AG09309 (cell line): ENCODE results near the gene ACOT7.

Experiments used
- DNase-seq: peaks from one replicate; pipeline ENCODE4 v3.0.0-alpha.2; 2010; ENCODE audit warnings: low read depth
- H3K4me3 ChIP-seq: 2 replicates; pipeline ENCODE4 v1.5.1; 2011; ENCODE audit warnings: mild to moderate bottlenecking, low read depth, low read length, moderate library complexity; ENCODE audit not compliant: control insufficient read depth
- TF ChIP-seq, protein P1 (sequence below): IDR thresholded peaks from 2 replicates; pipeline ENCODE4 v1.5.1; 2011; ENCODE audit warnings: mild to moderate bottlenecking, low read depth, low read length, inconsistent platforms; ENCODE audit not compliant: insufficient read depth, control insufficient read depth; ENCODE audit errors: missing control alignments

Gene ACOT7

GRCh38 chr1:6307099-6307498 lies 86.5 kb downstream of the ACOT7 start:
- TF ChIP-seq, protein P1, sequence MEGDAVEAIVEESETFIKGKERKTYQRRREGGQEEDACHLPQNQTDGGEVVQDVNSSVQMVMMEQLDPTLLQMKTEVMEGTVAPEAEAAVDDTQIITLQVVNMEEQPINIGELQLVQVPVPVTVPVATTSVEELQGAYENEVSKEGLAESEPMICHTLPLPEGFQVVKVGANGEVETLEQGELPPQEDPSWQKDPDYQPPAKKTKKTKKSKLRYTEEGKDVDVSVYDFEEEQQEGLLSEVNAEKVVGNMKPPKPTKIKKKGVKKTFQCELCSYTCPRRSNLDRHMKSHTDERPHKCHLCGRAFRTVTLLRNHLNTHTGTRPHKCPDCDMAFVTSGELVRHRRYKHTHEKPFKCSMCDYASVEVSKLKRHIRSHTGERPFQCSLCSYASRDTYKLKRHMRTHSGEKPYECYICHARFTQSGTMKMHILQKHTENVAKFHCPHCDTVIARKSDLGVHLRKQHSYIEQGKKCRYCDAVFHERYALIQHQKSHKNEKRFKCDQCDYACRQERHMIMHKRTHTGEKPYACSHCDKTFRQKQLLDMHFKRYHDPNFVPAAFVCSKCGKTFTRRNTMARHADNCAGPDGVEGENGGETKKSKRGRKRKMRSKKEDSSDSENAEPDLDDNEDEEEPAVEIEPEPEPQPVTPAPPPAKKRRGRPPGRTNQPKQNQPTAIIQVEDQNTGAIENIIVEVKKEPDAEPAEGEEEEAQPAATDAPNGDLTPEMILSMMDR = no peak
- H3K4me3 ChIP-seq = no peak overlapping the region
- no peak for DNase-seq

DNA sequence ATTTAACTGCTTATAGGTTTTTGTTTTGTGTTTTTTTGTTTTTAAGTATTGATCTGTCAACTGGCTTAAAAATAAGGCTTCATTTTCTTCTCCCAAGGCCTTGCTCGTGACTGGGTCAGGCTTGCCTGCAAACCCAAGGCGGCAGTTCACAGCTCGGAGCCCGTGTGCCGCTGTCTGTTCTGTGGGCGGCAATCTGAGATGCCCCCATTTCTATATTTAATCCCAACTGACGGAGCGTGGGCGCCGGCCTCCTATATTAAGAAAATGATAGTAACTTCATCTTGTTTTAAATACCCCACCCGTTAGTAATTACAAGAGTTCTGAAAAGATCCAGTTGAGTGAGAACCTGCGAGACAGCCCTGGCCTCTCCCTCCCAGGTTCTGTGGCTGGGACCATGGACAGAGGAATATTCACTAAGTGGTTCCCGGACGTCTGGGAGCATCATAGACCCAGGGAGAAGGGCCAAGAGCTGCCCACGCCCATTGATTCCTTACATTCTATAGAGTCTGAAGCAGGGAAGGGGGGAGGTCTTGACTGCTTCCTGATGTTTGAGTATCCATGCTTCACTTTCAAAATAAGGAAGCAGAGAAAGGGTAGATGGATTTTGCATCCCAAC lies 90.1 kb downstream of the ACOT7 start:
- no peak for DNase-seq
- no peak overlapping the region for H3K4me3 ChIP-seq
- TF ChIP-seq, protein P1 = no peak

DNA sequence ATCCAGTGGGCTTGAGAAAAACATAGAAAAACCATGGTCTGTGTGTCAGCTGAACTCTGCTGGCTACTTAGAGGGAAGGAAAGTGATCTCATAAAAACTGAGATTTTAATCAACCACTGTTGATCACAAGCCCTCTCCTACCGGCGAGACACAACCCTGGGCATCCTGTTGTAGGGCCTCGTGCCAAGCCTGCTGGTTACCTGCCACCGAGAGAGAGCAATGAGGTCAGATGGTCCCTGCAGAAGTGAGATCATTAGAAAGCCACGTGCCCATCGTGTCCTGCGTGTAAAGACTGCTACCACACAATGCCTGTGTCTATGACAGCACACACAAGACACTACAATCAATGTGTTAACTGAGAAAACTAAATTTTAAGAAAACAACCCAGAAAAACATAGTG lies 91.0 kb downstream of the ACOT7 start:
- TF ChIP-seq, protein P1 = no peak
- H3K4me3 ChIP-seq = no peak overlapping the region
- no peak for DNase-seq

- TF ChIP-seq, protein P1 = no peak
- no peak for DNase-seq
- H3K4me3 ChIP-seq = no peak overlapping the region
These were observed 92.0 kb downstream of the ACOT7 start for GRCh38 chr1:6301526-6301925.

DNA sequence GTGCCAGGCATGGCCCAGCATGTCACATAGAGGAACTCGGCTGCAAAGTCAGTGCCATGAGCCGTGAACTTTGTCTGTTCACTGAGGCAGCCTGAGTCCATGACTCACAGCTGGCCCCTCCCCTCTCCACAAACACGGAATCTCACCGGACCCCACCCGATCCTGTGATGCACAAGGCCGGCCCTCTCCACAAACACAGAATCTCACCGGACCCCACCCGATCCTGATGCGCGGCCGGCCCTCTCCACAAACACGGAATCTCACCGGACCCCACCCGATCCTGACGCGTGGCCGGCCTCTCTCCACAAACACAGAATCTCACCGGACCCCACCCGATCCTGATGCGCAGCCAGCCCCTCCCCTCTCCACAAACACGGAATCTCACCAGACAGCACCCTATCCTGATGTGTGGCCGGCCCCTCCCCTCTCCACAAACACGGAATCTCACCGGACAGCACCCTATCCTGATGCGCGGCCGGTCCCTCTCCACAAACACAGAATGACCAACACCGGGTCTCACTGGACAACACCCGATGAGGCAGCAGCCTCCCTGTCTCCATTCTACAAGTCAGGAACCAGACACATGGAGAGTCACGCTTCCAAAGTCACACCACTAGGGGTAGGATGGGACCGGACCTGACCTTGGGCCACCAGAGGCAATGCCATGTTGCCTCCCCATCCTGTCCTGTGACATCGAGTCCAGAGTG lies 93.1 kb downstream of the ACOT7 start:
- TF ChIP-seq, protein P1 = no peak
- DNase-seq = no peak
- no peak overlapping the region for H3K4me3 ChIP-seq

- no peak for DNase-seq
- TF ChIP-seq, protein P1 = no peak
- no peak overlapping the region for H3K4me3 ChIP-seq
These were observed 93.9 kb downstream of the ACOT7 start for GRCh38 chr1:6299557-6300165.
